Testis (tissue), 2 donors: ENCODE measurements around the gene BMPR1A.

Source experiments
- POLR2A ChIP-seq: fragments of 450-650 bp; IDR thresholded peaks from one replicate; pipeline ENCODE4 v1.6.1; 2017; ENCODE audit warnings: antibody characterized with exemption, mild to moderate bottlenecking, moderate library complexity
- TF ChIP-seq, protein P1 (sequence below), 3 experiments: fragments of 450-650 bp in 2 of 3; fragments of 200-600 bp in 1 of 3; sonication (generic) in 1 of 3; IDR thresholded peaks; one replicate each; pipeline ENCODE4 v1.5.1; 2016 to 2019; ENCODE audit warnings: antibody characterized with exemption in 3 of 3, mild to moderate bottlenecking in 2 of 3, moderate library complexity in 1 of 3

DNA sequence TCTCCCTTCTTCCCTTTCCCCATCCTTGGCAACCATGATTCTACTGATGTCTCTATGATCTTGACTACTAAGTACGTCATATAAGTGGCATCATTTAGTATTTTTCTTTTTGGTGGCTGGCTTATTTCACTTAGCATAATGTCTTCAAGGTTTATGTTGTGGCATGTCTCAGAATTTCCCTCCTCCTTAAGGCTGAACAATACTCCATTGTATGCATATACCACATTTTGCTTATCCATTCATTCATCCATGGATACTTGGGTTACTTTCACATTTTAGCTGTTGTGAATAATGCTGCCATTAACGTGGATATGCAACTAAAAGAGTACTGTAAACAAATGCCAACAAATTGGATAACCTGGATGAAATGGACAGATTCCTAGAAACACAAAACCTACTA, 60.8 kb downstream of the BMPR1A start:
- TF ChIP-seq, protein P1, sequence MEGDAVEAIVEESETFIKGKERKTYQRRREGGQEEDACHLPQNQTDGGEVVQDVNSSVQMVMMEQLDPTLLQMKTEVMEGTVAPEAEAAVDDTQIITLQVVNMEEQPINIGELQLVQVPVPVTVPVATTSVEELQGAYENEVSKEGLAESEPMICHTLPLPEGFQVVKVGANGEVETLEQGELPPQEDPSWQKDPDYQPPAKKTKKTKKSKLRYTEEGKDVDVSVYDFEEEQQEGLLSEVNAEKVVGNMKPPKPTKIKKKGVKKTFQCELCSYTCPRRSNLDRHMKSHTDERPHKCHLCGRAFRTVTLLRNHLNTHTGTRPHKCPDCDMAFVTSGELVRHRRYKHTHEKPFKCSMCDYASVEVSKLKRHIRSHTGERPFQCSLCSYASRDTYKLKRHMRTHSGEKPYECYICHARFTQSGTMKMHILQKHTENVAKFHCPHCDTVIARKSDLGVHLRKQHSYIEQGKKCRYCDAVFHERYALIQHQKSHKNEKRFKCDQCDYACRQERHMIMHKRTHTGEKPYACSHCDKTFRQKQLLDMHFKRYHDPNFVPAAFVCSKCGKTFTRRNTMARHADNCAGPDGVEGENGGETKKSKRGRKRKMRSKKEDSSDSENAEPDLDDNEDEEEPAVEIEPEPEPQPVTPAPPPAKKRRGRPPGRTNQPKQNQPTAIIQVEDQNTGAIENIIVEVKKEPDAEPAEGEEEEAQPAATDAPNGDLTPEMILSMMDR (IDR thresholded peaks at IDR 0.05): no peak
- no peak for TF ChIP-seq POLR2A
